Right lobe of liver (tissue), 6 donors: ENCODE measurements around the gene MBOAT2. TPM values are rescaled to one million over a fixed set of nuclear protein-coding genes. Genes with fewer than 3 reads are reported as not detected.

Source experiments
- ATAC-seq, 4 donors: fragments of 200-7000 bp; cut with Tn5 transposase; one replicate each; pipeline ENCODE4 v1.9.1; 2020; ENCODE audit warnings: mild to moderate bottlenecking in 4 of 4, moderate library complexity in 4 of 4
- DNase-seq, 3 donors: peaks; one replicate each; pipeline ENCODE4 v3.0.0-alpha.2; 2020
- H3K27ac ChIP-seq, 3 donors: fragments of 200-600 bp; one replicate each; pipeline ENCODE4 v1.8.0; 2022
- H3K27me3 ChIP-seq, 2 donors: fragments of 200-600 bp; one replicate each; pipeline ENCODE4 v1.8.0; 2022
- H3K36me3 ChIP-seq, 4 donors: fragments of 200-600 bp; sonication (generic) in 1 of 4; one replicate each; pipeline versions ENCODE4 v1.5.1 to v1.8.0; 2017 to 2022; ENCODE audit warnings: control low read depth in 1 of 4
- H3K4me1 ChIP-seq, 4 donors: fragments of 200-600 bp; sonication (generic) in 1 of 4; one replicate each; pipeline versions ENCODE4 v1.5.1 to v1.8.0; 2017 to 2022; ENCODE audit warnings: control low read depth in 1 of 4
- H3K4me3 ChIP-seq, 3 donors: fragments of 200-600 bp; one replicate each; pipeline ENCODE4 v1.8.0; 2022
- H3K9me3 ChIP-seq, 4 donors: fragments of 200-600 bp; sonication (generic) in 1 of 4; one replicate each; pipeline versions ENCODE4 v1.5.1 to v1.8.0; 2017 to 2022; ENCODE audit warnings: control low read depth in 1 of 4
- POLR2A ChIP-seq: fragments of 450-650 bp; IDR thresholded peaks from one replicate; pipeline ENCODE4 v1.6.1; 2017; ENCODE audit warnings: antibody characterized with exemption, mild to moderate bottlenecking
- WGBS: methylation state at CpG from one replicate; pipeline ENCODE4 v1.1.6; 2018; ENCODE audit warnings: low coverage, low lambda C conversion rate; ENCODE audit not compliant: insufficient coverage; ENCODE audit errors: missing lambda C conversion rate; 5-methylcytosine and 5-hydroxymethylcytosine counted together
- intact Hi-C, 2 donors: fragments of 100-400 bp; cut with DNase I; formaldehyde crosslinking; loops; one replicate each; pipeline versions ENCODE4 v1.11.2 to v1.14.1; 2022
- total RNA-seq, 6 experiments: library from RNA; depleted of rRNA in 2 of 6; stranded (reverse); fragments of >200 nt in 2 of 6; fragmentation: NEBNext Ultra II Directional in 3 of 6; extraction: Animal tissue kit (Norgen Biotek cat#: 25700) in 3 of 6; gene quantifications; one replicate each; pipeline versions ENCODE4 v1.1.0 to v1.2.4, GENCODE V29; 2016 to 2023
- TF ChIP-seq, protein P1 (sequence below), 4 donors: fragments of 200-600 bp in 3 of 4; fragments of 450-650 bp in 1 of 4; IDR thresholded peaks; one replicate each; pipeline versions ENCODE4 v1.5.1 to v1.8.0; 2016 to 2022; ENCODE audit warnings: antibody characterized with exemption in 4 of 4, mild to moderate bottlenecking in 2 of 4
- donor health status: DM: no; HTN: yes; CAD: no.
- donor health status: DM: no; HTN: no; CAD: no.
- donor health status: DM: no; HTN: no; CAD: no.
- donor health status: DM: no; HTN: yes; CAD: no.
- donor health status: DM: no; HTN: yes; CAD: no.

MBOAT2 gene
- total RNA-seq, 6 experiments from 2014 or later = 0.50 to 1.9 (median 1.5) TPM

DNA sequence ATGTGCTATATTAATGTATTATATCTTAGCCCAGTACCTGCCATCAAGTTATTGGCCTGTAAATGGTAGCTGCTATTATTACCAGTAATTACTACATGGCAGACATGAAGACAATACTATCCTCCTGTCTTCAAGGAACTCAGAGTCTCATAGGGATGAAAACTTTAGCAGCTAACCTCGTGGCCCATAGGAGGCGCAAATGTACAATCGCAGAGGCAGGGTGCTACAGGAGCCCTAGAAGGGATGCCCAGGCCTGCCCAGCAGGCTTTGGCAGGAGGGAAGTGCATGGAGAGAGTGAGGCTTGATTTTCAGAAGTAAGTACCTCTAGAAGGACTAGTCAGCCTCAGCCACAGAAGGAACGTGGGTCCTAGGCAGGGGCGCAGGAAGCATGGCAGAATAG is 121.4 kb downstream of the MBOAT2 start:
- H3K4me1 ChIP-seq = no peaks in the 10 kb centered on the region
- H3K27me3 ChIP-seq = no peaks in the 10 kb centered on the region
- WGBS = 56% methylated on average over 3 of the region's 5 CpGs
- intact Hi-C loops = no loop called here
- TF ChIP-seq POLR2A = no peak
- TF ChIP-seq, protein P1, sequence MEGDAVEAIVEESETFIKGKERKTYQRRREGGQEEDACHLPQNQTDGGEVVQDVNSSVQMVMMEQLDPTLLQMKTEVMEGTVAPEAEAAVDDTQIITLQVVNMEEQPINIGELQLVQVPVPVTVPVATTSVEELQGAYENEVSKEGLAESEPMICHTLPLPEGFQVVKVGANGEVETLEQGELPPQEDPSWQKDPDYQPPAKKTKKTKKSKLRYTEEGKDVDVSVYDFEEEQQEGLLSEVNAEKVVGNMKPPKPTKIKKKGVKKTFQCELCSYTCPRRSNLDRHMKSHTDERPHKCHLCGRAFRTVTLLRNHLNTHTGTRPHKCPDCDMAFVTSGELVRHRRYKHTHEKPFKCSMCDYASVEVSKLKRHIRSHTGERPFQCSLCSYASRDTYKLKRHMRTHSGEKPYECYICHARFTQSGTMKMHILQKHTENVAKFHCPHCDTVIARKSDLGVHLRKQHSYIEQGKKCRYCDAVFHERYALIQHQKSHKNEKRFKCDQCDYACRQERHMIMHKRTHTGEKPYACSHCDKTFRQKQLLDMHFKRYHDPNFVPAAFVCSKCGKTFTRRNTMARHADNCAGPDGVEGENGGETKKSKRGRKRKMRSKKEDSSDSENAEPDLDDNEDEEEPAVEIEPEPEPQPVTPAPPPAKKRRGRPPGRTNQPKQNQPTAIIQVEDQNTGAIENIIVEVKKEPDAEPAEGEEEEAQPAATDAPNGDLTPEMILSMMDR (IDR thresholded peaks at IDR 0.05) = no peak
- no peak overlapping the region for H3K27ac ChIP-seq
- H3K4me3 ChIP-seq = no peak overlapping the region
- no peak for ATAC-seq
- no peak for DNase-seq
- no peaks in the 10 kb centered on the region for H3K9me3 ChIP-seq
- no peaks in the 10 kb centered on the region for H3K36me3 ChIP-seq

DNA sequence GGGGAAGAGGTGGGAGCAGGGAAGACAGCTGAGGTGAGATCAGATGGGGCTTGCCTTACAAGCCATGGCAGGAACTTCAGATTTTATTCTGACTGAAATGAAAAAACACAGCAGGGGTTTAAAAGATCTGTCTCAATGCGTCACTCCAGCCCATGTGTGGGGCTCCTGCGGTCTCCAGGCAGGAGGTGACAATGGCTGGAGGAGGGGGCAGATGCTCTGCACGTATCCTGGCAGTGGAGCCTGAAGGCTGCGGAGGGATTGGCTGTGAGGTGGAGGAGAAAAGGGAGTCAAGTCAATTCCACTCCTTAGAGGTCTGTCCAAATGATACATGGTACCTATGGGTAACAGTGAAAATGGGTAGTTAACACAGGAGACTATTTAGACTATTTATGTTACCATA is 125.6 kb downstream of the MBOAT2 start:
- H3K27me3 ChIP-seq = no peaks in the 10 kb centered on the region
- TF ChIP-seq, protein P1 (IDR thresholded peaks at IDR 0.05) = no peak
- TF ChIP-seq POLR2A = no peak
- H3K27ac ChIP-seq = no peak overlapping the region
- H3K4me1 ChIP-seq = no peaks in the 10 kb centered on the region
- ATAC-seq (no peak), DNase-seq (no peak)
- H3K9me3 ChIP-seq = no peaks in the 10 kb centered on the region
- H3K4me3 ChIP-seq = no peak overlapping the region
- H3K36me3 ChIP-seq = no peaks in the 10 kb centered on the region
- WGBS = 84% methylated on average over 4 of the region's 4 CpGs
- intact Hi-C loops = no loop called here

DNA sequence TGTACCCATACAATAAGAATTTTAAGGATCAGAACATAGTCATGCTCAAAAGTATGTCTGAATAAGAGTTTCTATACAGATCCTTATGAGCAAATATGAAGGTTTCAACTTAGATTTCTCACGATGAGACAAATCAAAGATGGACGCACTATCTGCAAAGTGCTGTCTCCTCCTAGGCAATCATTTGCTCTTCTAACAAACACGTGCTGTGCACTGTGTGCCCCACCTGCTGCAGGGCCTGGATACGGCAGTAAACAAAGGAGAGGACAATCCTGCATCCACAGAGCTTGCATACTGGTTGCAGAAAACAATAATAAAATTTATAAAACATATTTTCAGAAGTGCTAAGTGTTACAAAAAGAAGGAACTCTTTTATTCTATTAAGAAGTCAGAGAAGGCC is 126.2 kb downstream of the MBOAT2 start:
- Histone ChIP-seq H3K9me3 (no peaks in the 10 kb centered on the region), H3K4me1 (no peaks in the 10 kb centered on the region), H3K27ac (no peak overlapping the region), H3K27me3 (no peaks in the 10 kb centered on the region), H3K4me3 (no peak overlapping the region), H3K36me3 (no peaks in the 10 kb centered on the region)
- TF ChIP-seq, protein P1 (IDR thresholded peaks at IDR 0.05) = no peak
- no peak for TF ChIP-seq POLR2A
- WGBS = 71% methylated on average over 4 of the region's 4 CpGs
- no peak for ATAC-seq
- intact Hi-C loops = no loop called here
- no peak for DNase-seq

DNA sequence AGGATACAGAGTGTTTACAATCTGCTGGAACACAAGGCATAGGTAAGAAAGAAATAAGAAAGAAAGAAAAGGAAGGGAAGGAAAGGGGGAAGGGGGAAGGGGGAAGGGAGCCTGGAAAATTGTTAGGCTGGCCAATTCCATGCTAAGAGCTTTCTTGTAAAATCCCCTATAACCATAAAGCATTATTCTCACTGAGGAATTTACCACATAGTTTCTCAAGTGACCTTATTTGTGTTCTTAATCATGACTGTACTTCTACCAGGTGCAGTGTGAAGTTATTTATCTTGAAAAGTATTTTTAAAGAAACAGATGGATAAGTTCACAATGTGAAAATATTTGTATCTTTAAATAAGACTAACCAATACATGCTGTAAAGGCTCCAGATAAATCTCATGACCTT is 126.9 kb downstream of the MBOAT2 start:
- ATAC-seq = no peak
- H3K36me3 ChIP-seq = no peaks in the 10 kb centered on the region
- intact Hi-C loops = no loop called here

More for the DNA sequence above, 126.9 kb downstream of the MBOAT2 start:
- H3K9me3 ChIP-seq = no peaks in the 10 kb centered on the region
- H3K27me3 ChIP-seq = no peaks in the 10 kb centered on the region
- DNase-seq = no peak
- no peak overlapping the region for H3K27ac ChIP-seq
- no peaks in the 10 kb centered on the region for H3K4me1 ChIP-seq
- H3K4me3 ChIP-seq = no peak overlapping the region
- TF ChIP-seq, protein P1 (IDR thresholded peaks at IDR 0.05) = no peak
- no peak for TF ChIP-seq POLR2A
